Endothelial cell of umbilical vein (primary cell): ENCODE measurements around the gene FLVCR2. TPM values are rescaled to one million over a fixed set of nuclear protein-coding genes. Genes with fewer than 3 reads are reported as not detected.

Experiments
- BruUV-seq: library from RNA; stranded (reverse); fragments of 400-500 nt; replicated peaks from 2 replicates; lab custom pipeline; 2021; lab: Mats Ljungman, UMichigan
- CTCF ChIA-PET: fragments of 300-600, 350-600 bp; sonication (Branson Sonifier 250); formaldehyde crosslinking; loops from one replicate; lab custom pipeline; 2021; ENCODE audit warnings: antibody characterized with exemption, inconsistent platforms; lab: Charles Lee
- POLR2A ChIA-PET: fragments of 300-600, 350-600 bp; sonication (Branson Sonifier 250); formaldehyde crosslinking; loops from one replicate; lab custom pipeline; 2021; ENCODE audit warnings: antibody characterized with exemption, inconsistent platforms; lab: Charles Lee
- DNase-seq: peaks from one replicate; pipeline ENCODE4 v3.0.0-alpha.2; 2011; ENCODE audit warnings: low read depth, low spot score
- FAIRE-seq: peaks from 2 replicates; lab custom pipeline; 2011; peaks lifted over from hg19 to GRCh38; lab: Jason Lieb, UNC
- H2AFZ ChIP-seq: 2 replicates; pipeline ENCODE4 v1.6.0; 2012; ENCODE audit warnings: low read depth, low read length, control low read depth, inconsistent platforms
- H3K27ac ChIP-seq: 2 replicates; pipeline ENCODE4 v1.5.1; 2011; ENCODE audit warnings: low read depth, mild to moderate bottlenecking, control low read depth, low read length, moderate library complexity; ENCODE audit not compliant: insufficient read depth
- H3K27me3 ChIP-seq, 2 experiments: 2 replicates each; pipeline versions ENCODE4 v1.6.0 to v1.6.1; 2011; ENCODE audit warnings: low read length in 2 of 2, mixed read lengths in 1 of 2; ENCODE audit not compliant: control insufficient read depth in 2 of 2, insufficient read depth in 2 of 2
- H3K36me3 ChIP-seq, 2 experiments: 2 replicates in 1 of 2; 3 replicates in 1 of 2; pipeline ENCODE4 v1.5.1; 2011; ENCODE audit warnings: low read length in 2 of 2, mild to moderate bottlenecking in 1 of 2, moderate library complexity in 1 of 2; ENCODE audit not compliant: control insufficient read depth in 2 of 2, insufficient read depth in 2 of 2; ENCODE audit errors: extremely low read depth in 1 of 2
- H3K4me1 ChIP-seq: 3 replicates; pipeline ENCODE4 v1.5.1; 2011; ENCODE audit warnings: mild to moderate bottlenecking, low read length; ENCODE audit not compliant: control insufficient read depth, insufficient read depth; ENCODE audit errors: extremely low read depth
- H3K4me2 ChIP-seq: 2 replicates; pipeline ENCODE4 v1.6.1; 2011; ENCODE audit warnings: low read length, control low read depth, mixed read lengths; ENCODE audit not compliant: insufficient read depth
- H3K4me3 ChIP-seq, 3 experiments: fragments of 200-600 bp in 1 of 3; sonication (generic), shearing (Covaris generic) in 1 of 3; replicated peaks in 1 of 3; 2 replicates each; pipeline ENCODE4 v1.5.1; 2011 to 2016; ENCODE audit warnings: control low read depth in 3 of 3, low read length in 3 of 3, mild to moderate bottlenecking in 2 of 3, inconsistent platforms in 1 of 3, low read depth in 1 of 3, moderate library complexity in 1 of 3; ENCODE audit not compliant: insufficient read depth in 1 of 3
- H3K79me2 ChIP-seq: 2 replicates; pipeline ENCODE4 v1.6.0; 2012; ENCODE audit warnings: low read length, inconsistent platforms; ENCODE audit not compliant: control insufficient read depth, insufficient read depth
- H3K9ac ChIP-seq: replicated peaks from 2 replicates; pipeline ENCODE3; 2011; ENCODE audit warnings: low read length, control low read depth; ENCODE audit not compliant: insufficient read depth; ENCODE audit errors: extremely low read depth
- H3K9me1 ChIP-seq: replicated peaks from 3 replicates; pipeline ENCODE4 v1.6.0; 2011; ENCODE audit warnings: mild to moderate bottlenecking, low read length; ENCODE audit not compliant: control insufficient read depth, insufficient read depth; ENCODE audit errors: extremely low read depth
- H3K9me3 ChIP-seq: replicated peaks from 2 replicates; pipeline ENCODE4 v1.5.1; 2012; ENCODE audit warnings: low read length, inconsistent platforms; ENCODE audit not compliant: control insufficient read depth, insufficient read depth
- H4K20me1 ChIP-seq: replicated peaks from 2 replicates; pipeline ENCODE3; 2011; ENCODE audit warnings: mild to moderate bottlenecking, low read length; ENCODE audit not compliant: control insufficient read depth, insufficient read depth; ENCODE audit errors: extremely low read depth
- EZH2 ChIP-seq: IDR thresholded peaks from 2 replicates; pipeline ENCODE4 v1.6.1; 2012; ENCODE audit warnings: borderline replicate concordance, low read depth, mild to moderate bottlenecking, moderate library complexity, low read length, inconsistent platforms; ENCODE audit not compliant: severe bottlenecking
- FOS ChIP-seq: IDR thresholded peaks from 2 replicates; pipeline ENCODE4 v1.6.1; 2011; ENCODE audit warnings: mild to moderate bottlenecking, low read length, moderate library complexity, borderline replicate concordance; ENCODE audit not compliant: insufficient read depth
- GATA2 ChIP-seq: IDR thresholded peaks from 2 replicates; pipeline ENCODE4 v1.7.0; 2011; ENCODE audit warnings: low read depth, mild to moderate bottlenecking, moderate library complexity, mixed read lengths, low read length; ENCODE audit not compliant: insufficient read length, insufficient read depth
- JUN ChIP-seq: IDR thresholded peaks from 2 replicates; pipeline ENCODE4 v1.6.1; 2011; ENCODE audit warnings: borderline replicate concordance, low read depth; ENCODE audit not compliant: insufficient read length, insufficient read depth
- MAX ChIP-seq: IDR thresholded peaks from 2 replicates; pipeline ENCODE4 v1.6.1; 2011; ENCODE audit not compliant: insufficient read depth, insufficient read length
- MYC ChIP-seq: IDR thresholded peaks from one replicate; pipeline ENCODE4 v1.6.1; 2011; ENCODE audit warnings: mild to moderate bottlenecking, low read depth, low read length
- POLR2A ChIP-seq: IDR thresholded peaks from 2 replicates; pipeline ENCODE4 v1.6.1; 2012; ENCODE audit warnings: low read depth, mild to moderate bottlenecking, control low read depth, low read length
- POLR2AphosphoS5 ChIP-seq: IDR thresholded peaks from 2 replicates; pipeline ENCODE4 v1.6.1; 2012; ENCODE audit warnings: low read depth, mild to moderate bottlenecking, control low read depth, low read length, moderate library complexity; ENCODE audit not compliant: insufficient read depth
- dilution Hi-C: fragments of 300-500 bp; cut with MboI; formaldehyde crosslinking; loops from one replicate; pipeline ENCODE4 v1.15.0; 2019; ENCODE audit warnings: low sequenced_read_pairs; ENCODE audit not compliant: extremely low pct_ligation_motif_present
- intact Hi-C: fragments of 100-400 bp; cut with micrococcal nuclease; formaldehyde crosslinking; loops from one replicate; pipeline ENCODE4 v1.10.0; 2022
- polyA plus RNA-seq, 4 experiments: library from polyadenylated mRNA; depleted of rRNA in 3 of 4; stranded (reverse) in 3 of 4; unstranded in 1 of 4; fragments of >200 nt; gene quantifications; 2 replicates each; pipeline versions ENCODE4 v1.2.1 to v1.2.3, GENCODE V29; 2011 to 2012; ENCODE audit warnings: missing spikeins in 1 of 4
- total RNA-seq: library from RNA; stranded (reverse); gene quantifications from 2 replicates; pipeline ENCODE4 v1.2.3, GENCODE V29; 2021
- TF ChIP-seq, protein P1 (sequence below), 2 donors: IDR thresholded peaks; 1 replicate in 1 of 2; 2 replicates in 1 of 2; pipeline ENCODE4 v1.5.1; 2011; ENCODE audit warnings: low read length in 2 of 2, mild to moderate bottlenecking in 2 of 2, moderate library complexity in 2 of 2, control low read depth in 1 of 2, inconsistent platforms in 1 of 2, low read depth in 1 of 2; ENCODE audit not compliant: insufficient read depth in 1 of 2; ENCODE audit errors: extremely low read depth in 1 of 2

FLVCR2 gene
- total and polyA plus RNA-seq, 2 donors (not counting 3 experiments of a cell fraction or from before 2014, with no cell fraction given): 1.4 to 4.9 TPM

DNA sequence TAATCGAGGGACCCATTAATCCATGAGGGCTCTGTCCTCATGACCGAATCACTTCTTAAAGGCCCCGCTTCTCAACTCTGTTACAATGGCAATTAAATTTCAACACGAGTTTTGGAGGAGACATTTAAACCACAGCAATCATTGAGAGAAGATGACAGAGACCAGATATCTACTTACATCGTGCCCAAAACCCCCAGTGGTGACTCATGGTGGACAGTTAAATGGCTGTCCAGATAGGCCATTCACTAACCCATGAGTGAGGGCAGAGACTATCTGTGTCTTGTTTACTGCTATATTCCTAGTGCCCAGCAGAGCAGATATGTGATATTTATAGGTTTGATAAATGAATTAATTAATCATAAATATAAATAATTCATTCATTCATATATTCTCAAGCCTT lies 20.0 kb upstream of the FLVCR2 start:
- H3K79me2 ChIP-seq: no peaks in the 10 kb centered on the region
- no peak overlapping the region for H2AFZ ChIP-seq
- H3K4me2 ChIP-seq: no peak overlapping the region
- H3K9ac ChIP-seq: no peak overlapping the region
- H3K9me3 ChIP-seq: no peaks in the 10 kb centered on the region
- no peak for FAIRE-seq
- H3K27ac ChIP-seq: no peak overlapping the region
- TF ChIP-seq POLR2AphosphoS5: no peak
- no peak for TF ChIP-seq POLR2A
- no peak for TF ChIP-seq EZH2
- no peak for TF ChIP-seq GATA2
- TF ChIP-seq, protein P1, sequence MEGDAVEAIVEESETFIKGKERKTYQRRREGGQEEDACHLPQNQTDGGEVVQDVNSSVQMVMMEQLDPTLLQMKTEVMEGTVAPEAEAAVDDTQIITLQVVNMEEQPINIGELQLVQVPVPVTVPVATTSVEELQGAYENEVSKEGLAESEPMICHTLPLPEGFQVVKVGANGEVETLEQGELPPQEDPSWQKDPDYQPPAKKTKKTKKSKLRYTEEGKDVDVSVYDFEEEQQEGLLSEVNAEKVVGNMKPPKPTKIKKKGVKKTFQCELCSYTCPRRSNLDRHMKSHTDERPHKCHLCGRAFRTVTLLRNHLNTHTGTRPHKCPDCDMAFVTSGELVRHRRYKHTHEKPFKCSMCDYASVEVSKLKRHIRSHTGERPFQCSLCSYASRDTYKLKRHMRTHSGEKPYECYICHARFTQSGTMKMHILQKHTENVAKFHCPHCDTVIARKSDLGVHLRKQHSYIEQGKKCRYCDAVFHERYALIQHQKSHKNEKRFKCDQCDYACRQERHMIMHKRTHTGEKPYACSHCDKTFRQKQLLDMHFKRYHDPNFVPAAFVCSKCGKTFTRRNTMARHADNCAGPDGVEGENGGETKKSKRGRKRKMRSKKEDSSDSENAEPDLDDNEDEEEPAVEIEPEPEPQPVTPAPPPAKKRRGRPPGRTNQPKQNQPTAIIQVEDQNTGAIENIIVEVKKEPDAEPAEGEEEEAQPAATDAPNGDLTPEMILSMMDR (IDR thresholded peaks at IDR 0.05; ENCODE audit: extremely low read depth in 1 of 2, insufficient read depth in 1 of 2, low read depth in 1 of 2, low read length in 2 of 2): no peak
- TF ChIP-seq MYC: no peak
- TF ChIP-seq FOS: no peak
- no peak for TF ChIP-seq JUN
- no peak for TF ChIP-seq MAX
- H3K27me3 ChIP-seq: peaks cover 0 to 5% of the 10 kb centered on the region in 2 experiments
- dilution Hi-C loops: no loop called here
- ChIA-PET POLR2A (no interaction called here), CTCF (no interaction called here)
- no peaks in the 10 kb centered on the region for H3K9me1 ChIP-seq
- DNase-seq: no peak
- intact Hi-C loops: no loop called here
- no peaks in the 10 kb centered on the region for H4K20me1 ChIP-seq
- no peaks in the 10 kb centered on the region for H3K4me1 ChIP-seq
- BruUV-seq: no TSS peak
- no peaks in the 10 kb centered on the region for H3K36me3 ChIP-seq
- H3K4me3 ChIP-seq: no peak overlapping the region
